ENCODE results near the gene COL8A1.
"Not testable (repeated sequence)": the region's sequence is repeated elsewhere in the genome, so short reads cannot be mapped to it uniquely, and the experiment has no call there.

Gene COL8A1

GRCh38 chr3:99836681-99837080 is 198.3 kb downstream of the COL8A1 start:
- no peak for DNase-seq (ENCODE audit: low read depth)
- no peak overlapping the region for H3K4me3 ChIP-seq (ENCODE audit: low read length)
- TF ChIP-seq, protein P1, sequence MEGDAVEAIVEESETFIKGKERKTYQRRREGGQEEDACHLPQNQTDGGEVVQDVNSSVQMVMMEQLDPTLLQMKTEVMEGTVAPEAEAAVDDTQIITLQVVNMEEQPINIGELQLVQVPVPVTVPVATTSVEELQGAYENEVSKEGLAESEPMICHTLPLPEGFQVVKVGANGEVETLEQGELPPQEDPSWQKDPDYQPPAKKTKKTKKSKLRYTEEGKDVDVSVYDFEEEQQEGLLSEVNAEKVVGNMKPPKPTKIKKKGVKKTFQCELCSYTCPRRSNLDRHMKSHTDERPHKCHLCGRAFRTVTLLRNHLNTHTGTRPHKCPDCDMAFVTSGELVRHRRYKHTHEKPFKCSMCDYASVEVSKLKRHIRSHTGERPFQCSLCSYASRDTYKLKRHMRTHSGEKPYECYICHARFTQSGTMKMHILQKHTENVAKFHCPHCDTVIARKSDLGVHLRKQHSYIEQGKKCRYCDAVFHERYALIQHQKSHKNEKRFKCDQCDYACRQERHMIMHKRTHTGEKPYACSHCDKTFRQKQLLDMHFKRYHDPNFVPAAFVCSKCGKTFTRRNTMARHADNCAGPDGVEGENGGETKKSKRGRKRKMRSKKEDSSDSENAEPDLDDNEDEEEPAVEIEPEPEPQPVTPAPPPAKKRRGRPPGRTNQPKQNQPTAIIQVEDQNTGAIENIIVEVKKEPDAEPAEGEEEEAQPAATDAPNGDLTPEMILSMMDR (conservative IDR thresholded peaks at IDR 0.05; ENCODE audit: low read length) = no peak

GRCh38 chr3:99837715-99838114 is 199.3 kb downstream of the COL8A1 start:
- H3K4me3 ChIP-seq (ENCODE audit: low read length) = no peak overlapping the region
- DNase-seq (ENCODE audit: low read depth) = no peak
- TF ChIP-seq, protein P1 (conservative IDR thresholded peaks at IDR 0.05; ENCODE audit: low read length) = no peak

GRCh38 chr3:99838755-99839154 is 200.4 kb downstream of the COL8A1 start:
- TF ChIP-seq, protein P1 (conservative IDR thresholded peaks at IDR 0.05; ENCODE audit: low read length) = no peak
- no peak for DNase-seq (ENCODE audit: low read depth)
- H3K4me3 ChIP-seq (ENCODE audit: low read length) = no peak overlapping the region

- H3K4me3 ChIP-seq (ENCODE audit: low read length) = no peak overlapping the region
- TF ChIP-seq, protein P1 (conservative IDR thresholded peaks at IDR 0.05; ENCODE audit: low read length) = no peak
- DNase-seq (ENCODE audit: low read depth) = no peak
Observed at GRCh38 chr3:99839613-99840012, 201.2 kb downstream of the COL8A1 start.

DNA sequence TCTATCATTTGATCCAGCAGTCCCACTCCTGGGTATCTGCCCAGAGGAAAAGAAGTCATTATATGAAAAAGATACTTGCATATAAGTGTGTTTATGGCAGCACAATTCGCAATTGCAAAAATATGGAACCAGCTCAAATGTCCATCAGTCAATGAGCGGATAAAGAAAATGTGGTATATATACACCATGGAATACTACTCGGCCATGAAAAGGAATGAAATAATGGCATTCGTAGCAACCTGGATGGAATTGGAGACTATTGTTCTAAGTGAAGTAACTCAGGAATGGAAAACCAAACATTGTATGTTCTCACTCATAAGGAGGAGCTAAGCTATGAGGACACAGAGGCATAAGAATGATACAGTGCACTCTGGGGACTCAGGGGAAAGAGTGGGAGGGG is 203.6 kb downstream of the COL8A1 start:
- H3K4me3 ChIP-seq (ENCODE audit: low read length); DNase-seq (ENCODE audit: low read depth): not testable (repeated sequence)

DNA sequence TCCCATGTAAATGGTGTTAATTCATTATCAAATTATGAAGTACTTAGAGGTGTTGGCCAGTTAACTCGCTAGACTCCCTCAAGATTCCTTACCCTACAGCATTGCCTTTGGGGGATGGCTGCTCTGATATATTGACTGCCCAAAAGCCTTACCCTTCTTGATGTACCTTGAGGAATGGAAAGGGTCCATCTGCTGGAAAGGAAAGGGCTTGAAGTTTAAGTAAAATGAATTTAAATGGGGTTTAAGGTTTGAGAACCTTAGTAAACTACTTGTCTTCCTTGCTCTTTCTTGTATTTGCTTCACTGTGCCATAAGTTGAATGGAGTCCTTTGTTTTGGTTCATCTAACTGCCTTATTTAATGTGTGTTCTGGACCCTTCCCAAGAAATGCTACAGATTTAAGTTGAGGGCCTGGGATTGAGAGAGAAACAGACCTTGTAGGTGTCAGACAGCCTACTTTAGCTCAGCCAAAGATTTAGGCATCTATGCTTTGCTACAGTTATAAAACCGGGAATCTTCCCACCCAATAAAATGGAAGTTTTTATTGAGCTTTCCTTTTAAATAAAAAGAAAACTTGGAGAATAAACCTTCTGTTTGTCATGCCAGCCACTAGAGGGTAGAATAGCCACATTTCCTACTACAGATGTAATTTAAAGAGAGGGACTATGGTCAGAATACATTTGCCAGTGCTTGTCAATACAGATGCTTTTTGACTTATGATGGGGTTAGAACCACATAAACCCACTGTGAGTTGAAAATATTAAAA is 204.6 kb downstream of the COL8A1 start:
- DNase-seq (ENCODE audit: low read depth) = peak; percentile 67
- TF ChIP-seq, protein P1 (conservative IDR thresholded peaks at IDR 0.05; ENCODE audit: low read length) = peak; percentile 79
- H3K4me3 ChIP-seq (ENCODE audit: low read length) = no peak overlapping the region

GRCh38 chr3:99843590-99844258 is 205.3 kb downstream of the COL8A1 start:
- DNase-seq (ENCODE audit: low read depth) = peak; percentile 29
- TF ChIP-seq, protein P1 (conservative IDR thresholded peaks at IDR 0.05; ENCODE audit: low read length) = no peak

More at GRCh38 chr3:99843590-99844258, 205.3 kb downstream of the COL8A1 start:
- no peak overlapping the region for H3K4me3 ChIP-seq (ENCODE audit: low read length)
